IMR-90 (cell line): ENCODE data around the gene PRKN. TPM values are rescaled to one million over a fixed set of nuclear protein-coding genes. Genes with fewer than 3 reads are reported as not detected.

Source experiments
- ATAC-seq: fragments of 200-7000 bp; cut with Tn5 transposase; 2 replicates; pipeline ENCODE4 v1.9.1; 2020; ENCODE audit warnings: low read depth, mild to moderate bottlenecking, moderate library complexity
- BruUV-seq: library from RNA; stranded (reverse); fragments of 400-500 nt; replicated peaks from 2 replicates; lab custom pipeline; 2021; lab: Mats Ljungman, UMichigan
- CTCF ChIA-PET: fragments of 300-600 bp; formaldehyde crosslinking; extraction: SDS; loops from one replicate; lab custom pipeline; 2021; ENCODE audit warnings: antibody characterized with exemption; lab: Yijun Ruan, JAX
- POLR2A ChIA-PET: fragments of 300-600 bp; sonication (Branson Sonifier 250); formaldehyde crosslinking; loops from one replicate; lab custom pipeline; 2022; ENCODE audit warnings: antibody characterized with exemption; ENCODE audit not compliant: unreplicated experiment; lab: Charles Lee
- DNase-seq: peaks from one replicate; pipeline ENCODE4 v3.0.0; 2013
- H2AFZ ChIP-seq: replicated peaks from 2 replicates; pipeline ENCODE3; 2013; ENCODE audit warnings: low read length, mild to moderate bottlenecking; ENCODE audit not compliant: poor library complexity
- H2AK5ac ChIP-seq: 2 replicates; pipeline ENCODE4 v1.6.1; 2013; ENCODE audit warnings: low read depth, low read length, inconsistent platforms
- H2AK9ac ChIP-seq: replicated peaks from 2 replicates; pipeline ENCODE3; 2013; ENCODE audit warnings: mild to moderate bottlenecking, low read depth, low read length, moderate library complexity; ENCODE audit not compliant: poor library complexity
- H2BK120ac ChIP-seq: 2 replicates; pipeline ENCODE4 v1.6.1; 2013; ENCODE audit warnings: low read depth, low read length, inconsistent platforms
- H2BK15ac ChIP-seq: 3 replicates; pipeline ENCODE4 v1.6.1; 2013; ENCODE audit warnings: low read depth, low read length, inconsistent platforms
- H2BK20ac ChIP-seq: 2 replicates; pipeline ENCODE4 v1.6.1; 2013; ENCODE audit warnings: low read depth, mild to moderate bottlenecking, inconsistent platforms, low read length, moderate library complexity
- H2BK5ac ChIP-seq: 2 replicates; pipeline ENCODE4 v1.6.1; 2013; ENCODE audit warnings: mild to moderate bottlenecking, low read depth, low read length, inconsistent platforms; ENCODE audit not compliant: poor library complexity, severe bottlenecking
- H3K14ac ChIP-seq: replicated peaks from 2 replicates; pipeline ENCODE4 v1.6.1; 2013; ENCODE audit warnings: low read depth, low read length, inconsistent platforms
- H3K18ac ChIP-seq: 2 replicates; pipeline ENCODE4 v1.6.1; 2013; ENCODE audit warnings: low read depth, low read length, control low read depth
- H3K23ac ChIP-seq: 2 replicates; pipeline ENCODE4 v1.6.1; 2013; ENCODE audit warnings: low read depth, low read length, inconsistent platforms
- H3K27ac ChIP-seq: 2 replicates; pipeline ENCODE4 v1.5.1; 2013; ENCODE audit warnings: mild to moderate bottlenecking, control low read depth, low read length; ENCODE audit not compliant: insufficient read depth
- H3K27me3 ChIP-seq: 2 replicates; pipeline ENCODE4 v1.6.1; 2013; ENCODE audit warnings: low read length; ENCODE audit not compliant: control insufficient read depth, insufficient read depth
- H3K36me3 ChIP-seq: 2 replicates; pipeline ENCODE4 v1.6.1; 2013; ENCODE audit warnings: low read length, mixed read lengths; ENCODE audit not compliant: control insufficient read depth, insufficient read depth
- H3K4ac ChIP-seq: 2 replicates; pipeline ENCODE4 v1.6.1; 2013; ENCODE audit warnings: low read depth, low read length, inconsistent platforms
- H3K4me1 ChIP-seq: 2 replicates; pipeline ENCODE4 v1.6.1; 2013; ENCODE audit warnings: low read length, mixed read lengths; ENCODE audit not compliant: control insufficient read depth, insufficient read depth
- H3K4me2 ChIP-seq: 2 replicates; pipeline ENCODE4 v1.6.1; 2013; ENCODE audit warnings: low read depth, mild to moderate bottlenecking, control low read depth, low read length, moderate library complexity
- H3K4me3 ChIP-seq: 2 replicates; pipeline ENCODE4 v1.5.1; 2013; ENCODE audit warnings: low read depth, mild to moderate bottlenecking, control low read depth, low read length, moderate library complexity; ENCODE audit not compliant: insufficient read depth
- H3K56ac ChIP-seq: 2 replicates; pipeline ENCODE4 v1.6.1; 2013; ENCODE audit warnings: low read length, inconsistent platforms; ENCODE audit not compliant: insufficient read depth; ENCODE audit errors: extremely low read depth
- H3K79me1 ChIP-seq, 2 experiments: 2 replicates each; pipeline ENCODE4 v1.6.1; 2013; ENCODE audit warnings: low read length in 2 of 2, inconsistent platforms in 1 of 2, low read depth in 1 of 2
- H3K9ac ChIP-seq: 2 replicates; pipeline ENCODE4 v1.6.1; 2013; ENCODE audit warnings: low read depth, low read length, control low read depth
- H3K9me1 ChIP-seq: 2 replicates; pipeline ENCODE4 v1.6.1; 2013; ENCODE audit warnings: low read length, inconsistent platforms; ENCODE audit not compliant: insufficient read depth
- H3K9me3 ChIP-seq: 2 replicates; pipeline ENCODE4 v1.6.1; 2013; ENCODE audit warnings: low read length; ENCODE audit not compliant: control insufficient read depth, insufficient read depth
- H4K20me1 ChIP-seq: 2 replicates; pipeline ENCODE4 v1.6.1; 2013; ENCODE audit warnings: low read length, inconsistent platforms; ENCODE audit not compliant: insufficient read depth
- H4K5ac ChIP-seq: 2 replicates; pipeline ENCODE4 v1.6.1; 2013; ENCODE audit warnings: mild to moderate bottlenecking, low read depth, low read length, control low read depth
- H4K8ac ChIP-seq, 2 experiments: 2 replicates each; pipeline ENCODE4 v1.6.1; 2013; ENCODE audit warnings: low read depth in 2 of 2, low read length in 2 of 2, control low read depth in 1 of 2, inconsistent platforms in 1 of 2
- H4K91ac ChIP-seq: 2 replicates; pipeline ENCODE4 v1.6.1; 2013; ENCODE audit warnings: low read depth, low read length, inconsistent platforms; ENCODE audit not compliant: insufficient read depth
- BHLHE40 ChIP-seq: fragments of 150-350 bp; IDR thresholded peaks from 2 replicates; pipeline ENCODE4 v1.6.1; 2016; ENCODE audit warnings: mild to moderate bottlenecking, low read depth, low read length
- CEBPB ChIP-seq: IDR thresholded peaks from 2 replicates; pipeline ENCODE4 v1.6.1; 2012; ENCODE audit warnings: low read depth, low read length, improper control_type of control experiment
- CHD1 ChIP-seq: IDR thresholded peaks from 2 replicates; pipeline ENCODE4 v1.6.1; 2012; ENCODE audit warnings: low read depth, low read length, improper control_type of control experiment
- CTCF ChIP-seq: conservative IDR thresholded peaks from 2 replicates; pipeline ENCODE4 v1.5.1; 2012; ENCODE audit warnings: mild to moderate bottlenecking, low read depth, low read length, improper control_type of control experiment
- MAFK ChIP-seq: IDR thresholded peaks from 2 replicates; pipeline ENCODE4 v1.6.1; 2012; ENCODE audit warnings: low read depth, low read length, improper control_type of control experiment
- NFE2L2 ChIP-seq: fragments of 150-350 bp; IDR thresholded peaks from 2 replicates; pipeline ENCODE4 v1.6.1; 2016; ENCODE audit warnings: low read depth, mild to moderate bottlenecking, low read length
- POLR2A ChIP-seq: IDR thresholded peaks from 2 replicates; pipeline ENCODE4 v1.6.1; 2012; ENCODE audit warnings: mild to moderate bottlenecking, low read depth, low read length
- RAD21 ChIP-seq: IDR thresholded peaks from 2 replicates; pipeline ENCODE4 v1.6.1; 2012; ENCODE audit warnings: low read length, improper control_type of control experiment
- RCOR1 ChIP-seq: IDR thresholded peaks from 2 replicates; pipeline ENCODE4 v1.6.1; 2012; ENCODE audit warnings: mild to moderate bottlenecking, low read length, improper control_type of control experiment; ENCODE audit not compliant: insufficient replicate concordance
- RFX5 ChIP-seq: IDR thresholded peaks from 2 replicates; pipeline ENCODE4 v1.8.0; 2012; ENCODE audit warnings: low read depth, mild to moderate bottlenecking, low read length, moderate library complexity
- SMC3 ChIP-seq: fragments of 150-350 bp; IDR thresholded peaks from 2 replicates; pipeline ENCODE4 v1.6.1; 2016; ENCODE audit warnings: low read depth, mild to moderate bottlenecking, antibody characterized with exemption, low read length, moderate library complexity
- WGBS, 2 experiments: methylation state at CpG; one replicate each; pipeline versions ENCODE4 v1.1.5 to v1.1.7; 2013; ENCODE audit warnings: missing lambda C conversion rate in 2 of 2; ENCODE audit not compliant: insufficient read length in 1 of 2; ENCODE audit errors: extremely low coverage in 2 of 2; 5-methylcytosine and 5-hydroxymethylcytosine counted together
- dilution Hi-C: fragments of 300-500 bp; cut with HindIII; formaldehyde crosslinking; loops from one replicate; pipeline ENCODE4 v1.14.3; 2018; ENCODE audit warnings: low sequenced_read_pairs; ENCODE audit not compliant: unreplicated experiment
- in situ Hi-C: fragments of 300-500 bp; cut with MboI; formaldehyde crosslinking; loops from 3 replicates; pipeline ENCODE4 v1.14.3; 2019; ENCODE audit warnings: low sequenced_read_pairs, inconsistent platforms, mixed read lengths
- intact Hi-C: fragments of 100-400 bp; cut with micrococcal nuclease; formaldehyde crosslinking; loops from 2 replicates; pipeline ENCODE4 v1.10.0; 2022
- polyA plus RNA-seq, 3 experiments: library from polyadenylated mRNA; depleted of rRNA; stranded (reverse); fragments of >200 nt; gene quantifications; 2 replicates each; pipeline ENCODE4 v1.2.3, GENCODE V29; 2012; ENCODE audit warnings: low replicate concordance in 1 of 3
- total RNA-seq: library from RNA; depleted of rRNA; stranded (reverse); fragments of >200 nt; gene quantifications from 2 replicates; pipeline ENCODE4 v1.2.3, GENCODE V29; 2012
- TF ChIP-seq, protein P1 (sequence below): fragments of 150-350 bp; IDR thresholded peaks from 2 replicates; pipeline ENCODE4 v1.6.1; 2016; ENCODE audit warnings: low read depth, mild to moderate bottlenecking, low read length, moderate library complexity, borderline replicate concordance

Gene PRKN
- total and polyA plus RNA-seq, 2 of the 4 experiments (the other 2 are of a cell fraction), result 0.15 to 0.18 TPM

DNA sequence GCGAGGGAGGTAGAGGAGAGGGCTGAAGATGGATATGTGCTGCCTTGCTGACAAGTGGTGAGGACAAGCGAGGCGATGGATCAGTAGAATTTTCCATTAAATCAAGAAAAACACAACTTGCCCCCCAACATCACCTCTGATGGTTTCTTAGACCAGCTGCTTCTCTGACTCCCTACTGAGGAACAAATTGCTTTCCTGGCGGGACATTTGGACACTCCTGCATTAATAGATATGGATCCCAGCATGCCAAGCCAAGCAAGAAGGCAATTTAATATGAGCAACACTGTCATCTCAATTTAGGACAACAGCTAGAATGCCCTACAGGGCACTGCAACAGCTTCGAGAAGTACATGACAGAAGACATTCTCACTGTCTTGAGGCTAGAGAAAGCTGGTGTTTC lies 1205.3 kb downstream of the PRKN start:
- H3K27me3 ChIP-seq, result no peaks in the 10 kb centered on the region

More for the DNA sequence above, 1205.3 kb downstream of the PRKN start:
- no peak overlapping the region for H2AK5ac ChIP-seq
- no peak overlapping the region for H3K56ac ChIP-seq
- BruUV-seq, result no TSS peak
- no peaks in the 10 kb centered on the region for H3K9me1 ChIP-seq
- H2AFZ ChIP-seq, result no peak overlapping the region
- WGBS, 2 experiments, result no CpG with 5 or more reads among the region's 5 CpGs
- ChIA-PET CTCF (no interaction called here), POLR2A (no interaction called here)
- no peak for TF ChIP-seq NFE2L2
- TF ChIP-seq SMC3, result no peak
- TF ChIP-seq, protein P1, sequence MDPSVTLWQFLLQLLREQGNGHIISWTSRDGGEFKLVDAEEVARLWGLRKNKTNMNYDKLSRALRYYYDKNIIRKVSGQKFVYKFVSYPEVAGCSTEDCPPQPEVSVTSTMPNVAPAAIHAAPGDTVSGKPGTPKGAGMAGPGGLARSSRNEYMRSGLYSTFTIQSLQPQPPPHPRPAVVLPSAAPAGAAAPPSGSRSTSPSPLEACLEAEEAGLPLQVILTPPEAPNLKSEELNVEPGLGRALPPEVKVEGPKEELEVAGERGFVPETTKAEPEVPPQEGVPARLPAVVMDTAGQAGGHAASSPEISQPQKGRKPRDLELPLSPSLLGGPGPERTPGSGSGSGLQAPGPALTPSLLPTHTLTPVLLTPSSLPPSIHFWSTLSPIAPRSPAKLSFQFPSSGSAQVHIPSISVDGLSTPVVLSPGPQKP, result no peak
- TF ChIP-seq BHLHE40, result no peak
- no peak for TF ChIP-seq RFX5
- no peak for TF ChIP-seq RCOR1
- TF ChIP-seq CEBPB, result no peak
- no peak for TF ChIP-seq CHD1
- no peak for TF ChIP-seq RAD21
- TF ChIP-seq CTCF, result no peak
- no peak for TF ChIP-seq MAFK
- no peak for TF ChIP-seq POLR2A
- no peaks in the 10 kb centered on the region for H4K20me1 ChIP-seq
- H3K27ac ChIP-seq, result no peak overlapping the region
- in situ Hi-C loops (no loop called here), intact Hi-C loops (no loop called here), dilution Hi-C loops (no loop called here)
- no peak overlapping the region for H2BK15ac ChIP-seq
- H4K91ac ChIP-seq, result no peak overlapping the region
- no peak overlapping the region for H3K4ac ChIP-seq
- no peak overlapping the region for H3K9ac ChIP-seq
- H3K4me1 ChIP-seq, result no peaks in the 10 kb centered on the region
- no peak overlapping the region for H3K23ac ChIP-seq
- H2BK120ac ChIP-seq, result no peak overlapping the region
- no peak overlapping the region for H3K4me3 ChIP-seq
- no peak overlapping the region for H3K18ac ChIP-seq
- no peak overlapping the region for H4K5ac ChIP-seq
- DNase-seq, result no peak
- no peak overlapping the region for H2BK20ac ChIP-seq
- no peak overlapping the region for H3K4me2 ChIP-seq
- H2BK5ac ChIP-seq, result no peak overlapping the region
- H3K36me3 ChIP-seq, result no peaks in the 10 kb centered on the region
- H3K14ac ChIP-seq, result no peak overlapping the region
- ATAC-seq, result no peak
- H4K8ac ChIP-seq, result no peak overlapping the region
- H3K9me3 ChIP-seq, result peaks cover 16% of the 10 kb centered on the region
- no peaks in the 10 kb centered on the region for H3K79me1 ChIP-seq
- H2AK9ac ChIP-seq, result no peak overlapping the region
